ENCODE data around the gene RNF212. TPM values are rescaled to one million over a fixed set of nuclear protein-coding genes. Genes with fewer than 3 reads are reported as not detected.
A peak's percentile ranks its signal among the peaks of the same experiment; 100 is the strongest.

Gene RNF212, protein sequence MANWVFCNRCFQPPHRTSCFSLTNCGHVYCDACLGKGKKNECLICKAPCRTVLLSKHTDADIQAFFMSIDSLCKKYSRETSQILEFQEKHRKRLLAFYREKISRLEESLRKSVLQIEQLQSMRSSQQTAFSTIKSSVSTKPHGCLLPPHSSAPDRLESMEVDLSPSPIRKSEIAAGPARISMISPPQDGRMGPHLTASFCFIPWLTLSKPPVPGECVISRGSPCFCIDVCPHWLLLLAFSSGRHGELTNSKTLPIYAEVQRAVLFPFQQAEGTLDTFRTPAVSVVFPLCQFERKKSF
- 3.0 and 3.6 TPM in 2 replicates for polyA plus RNA-seq (2011; rRNA removed)
- 2.5 and 2.6 TPM in 2 replicates for polyA plus RNA-seq (2012; cell fraction: cytosol; rRNA removed)
- 4.2 and 5.3 TPM in 2 replicates for polyA plus RNA-seq (2012; cell fraction: nucleus; rRNA removed)
- 2.1 to 3.9 TPM (median 3.0 TPM) in 3 replicates for polyA plus RNA-seq (2017; fragmentation: RNase III; extraction: RNeasy Plus Mini Kit Qiagen cat#74134 plus additional on column Dnase treatment)
- 0.79 and 3.1 TPM in 2 replicates for polyA minus RNA-seq (2011; rRNA and poly(A)+ RNA removed)

DNA sequence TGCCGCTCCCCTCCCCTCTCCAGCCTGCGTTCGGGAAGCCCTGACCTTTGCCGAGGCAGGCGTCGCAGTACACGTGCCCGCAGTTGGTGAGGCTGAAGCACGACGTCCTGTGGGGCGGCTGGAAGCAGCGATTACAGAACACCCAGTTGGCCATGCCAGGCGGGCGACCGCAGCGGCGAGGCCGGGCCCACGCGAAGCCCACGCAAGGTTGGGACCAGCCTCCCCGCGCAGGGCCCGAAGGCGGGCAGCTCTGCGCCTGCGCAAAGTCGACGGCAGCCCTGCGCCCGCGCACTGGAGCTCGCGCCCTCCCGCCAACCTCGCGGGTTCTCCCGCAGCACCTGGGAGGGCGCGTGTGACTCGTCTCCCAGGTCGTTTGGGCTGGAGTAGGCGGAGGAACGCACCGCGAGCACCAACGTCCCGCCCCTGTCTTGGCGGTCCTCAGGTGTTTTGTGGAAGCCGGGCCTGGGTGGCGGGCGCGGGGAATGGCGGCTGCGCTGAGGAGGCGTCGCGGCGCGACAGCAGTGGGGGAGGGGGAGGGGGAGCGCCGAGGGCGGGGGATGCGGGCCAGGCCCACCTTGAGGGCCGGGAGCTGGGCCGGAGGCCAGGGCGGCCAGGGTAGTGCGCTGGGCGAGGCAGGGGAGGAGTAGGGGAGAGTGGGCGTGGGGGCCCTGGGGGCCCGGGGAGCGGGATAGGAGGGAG lies at the start of gene RNF212:
RNF212 (minus strand) TSS at position 254 of the 699 bp plus-strand sequence; CDS start at position 154, 100 bp downstream.
- FAIRE-seq (no peak), DNase-seq (ENCODE audit: low read depth in 1 of 2, low spot score in 1 of 2) (peak; percentile 18 to 49), ATAC-seq (peak; percentile 63 to 68; a peak in 5 of 6 replicates)
- Histone ChIP-seq H3K4me3 (peak within 1 kb of the TSS; percentile 48), H3K27ac (peak within 1 kb of the TSS; percentile 54 to 78), H3K4me1 (peaks cover 20% of the 10 kb centered on the region), H3K4me2 (peak within 1 kb of the TSS; percentile 79), H3K9me3 (no peaks in the 10 kb centered on the region)
- 3% methylated on average over 13 of the region's 72 CpGs for WGBS (ENCODE audit: missing lambda C conversion rate)
- CTCF ChIA-PET: interaction anchor here (0.9 to 1.5 kb wide), 2 partner anchors 16 to 81 kb away, joined by 3 to 4 read pairs; no protein-coding TSS in a partner anchor
- TF ChIP-seq, protein P1, sequence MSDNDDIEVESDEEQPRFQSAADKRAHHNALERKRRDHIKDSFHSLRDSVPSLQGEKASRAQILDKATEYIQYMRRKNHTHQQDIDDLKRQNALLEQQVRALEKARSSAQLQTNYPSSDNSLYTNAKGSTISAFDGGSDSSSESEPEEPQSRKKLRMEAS (IDR thresholded peaks at IDR 0.05): peak; percentile 98
- TF ChIP-seq POLR2A (IDR thresholded peaks at IDR 0.05; ENCODE audit: low read length): peak; percentile 33
- peak; percentile 68 for TF ChIP-seq HOXB5 (CRISPR knock-in tag; IDR thresholded peaks at IDR 0.05)
- TF ChIP-seq RNF2 (IDR thresholded peaks at IDR 0.05; ENCODE audit: borderline replicate concordance, low read depth): peak; percentile 47; the same call in 1 of the 2 replicates
- no peak for TF ChIP-seq GATA3 (IDR thresholded peaks at IDR 0.05; ENCODE audit: borderline replicate concordance)
- 0 out of 2 replicates have a peak, but pooled peaks have one; percentile 38 for TF ChIP-seq ZSCAN20 (CRISPR knock-in tag; IDR thresholded peaks at IDR 0.05)
- no peak for TF ChIP-seq SREBF2 (IDR thresholded peaks at IDR 0.05)
- TF ChIP-seq EHF (CRISPR knock-in tag; IDR thresholded peaks at IDR 0.05): peak; percentile 62; the same call in 1 of the 2 replicates
- TF ChIP-seq, protein P2, sequence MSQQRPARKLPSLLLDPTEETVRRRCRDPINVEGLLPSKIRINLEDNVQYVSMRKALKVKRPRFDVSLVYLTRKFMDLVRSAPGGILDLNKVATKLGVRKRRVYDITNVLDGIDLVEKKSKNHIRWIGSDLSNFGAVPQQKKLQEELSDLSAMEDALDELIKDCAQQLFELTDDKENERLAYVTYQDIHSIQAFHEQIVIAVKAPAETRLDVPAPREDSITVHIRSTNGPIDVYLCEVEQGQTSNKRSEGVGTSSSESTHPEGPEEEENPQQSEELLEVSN (IDR thresholded peaks at IDR 0.05; ENCODE audit: borderline replicate concordance, low read depth): peak; percentile 98
- peak; percentile 74; the same call in 1 of the 2 replicates for TF ChIP-seq HOXB13 (CRISPR knock-in tag; IDR thresholded peaks at IDR 0.05; ENCODE audit: low read depth)
- TF ChIP-seq HEYL (CRISPR knock-in tag; IDR thresholded peaks at IDR 0.05): 0 out of 2 replicates have a peak, but pooled peaks have one; percentile 59
- POLR2A ChIA-PET: interaction anchor here (0.7 kb wide), 1 partner anchor 39 kb away, joined by 5 read pairs; no protein-coding TSS in a partner anchor

DNA sequence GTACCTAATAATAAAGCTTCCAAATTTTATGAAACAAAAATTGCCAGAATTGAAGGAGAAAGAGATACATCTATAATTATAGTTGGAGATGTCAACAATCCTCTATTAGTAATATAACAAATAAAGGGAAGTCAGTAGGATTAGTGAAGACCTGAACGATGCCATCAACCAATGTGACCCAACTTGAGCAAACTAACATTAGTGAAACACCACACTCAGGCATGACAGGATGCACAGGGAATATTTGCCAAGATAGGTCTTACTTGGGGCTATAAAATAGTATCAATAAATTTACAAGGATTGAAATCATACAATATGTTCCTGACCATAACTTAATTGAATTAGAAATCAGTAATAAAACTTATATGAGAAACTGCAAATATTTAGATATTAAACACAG lies 47.0 kb upstream of the RNF212 start:
- no peak overlapping the region for H3K4me2 ChIP-seq
- H3K9me3 ChIP-seq: no peaks in the 10 kb centered on the region
- WGBS (ENCODE audit: missing lambda C conversion rate): 56% methylated on average over 1 of the region's 1 CpG
- H3K4me3 ChIP-seq: no peak overlapping the region
- H3K27ac ChIP-seq: no peak overlapping the region
- POLR2A ChIA-PET: no interaction called here
- CTCF ChIA-PET: interaction anchor here (0.6 kb wide), 1 partner anchor 86 kb away, joined by 3 read pairs; no protein-coding TSS in a partner anchor
- no peak for DNase-seq (ENCODE audit: low read depth in 1 of 2, low spot score in 1 of 2)
- FAIRE-seq: no peak
- H3K4me1 ChIP-seq: no peaks in the 10 kb centered on the region
- ATAC-seq: no peak
- no peak for TF ChIP-seq SMC3 (IDR thresholded peaks at IDR 0.05)
- TF ChIP-seq NFE2L2 (conservative IDR thresholded peaks at IDR 0.05; ENCODE audit: low read length): no peak
- TF ChIP-seq FOSL2 (IDR thresholded peaks at IDR 0.05): no peak
- TF ChIP-seq FOSL2 (CRISPR knock-in tag; IDR thresholded peaks at IDR 0.05): no peak
- no peak for TF ChIP-seq EHMT2 (IDR thresholded peaks at IDR 0.05; ENCODE audit: low read depth)
- no peak for TF ChIP-seq FOXS1 (CRISPR knock-in tag; IDR thresholded peaks at IDR 0.05)
- TF ChIP-seq, protein P2 (IDR thresholded peaks at IDR 0.05; ENCODE audit: borderline replicate concordance, low read depth): no peak
- TF ChIP-seq POLR2AphosphoS2 (conservative IDR thresholded peaks at IDR 0.05; ENCODE audit: low read length): no peak
- TF ChIP-seq MAFK (IDR thresholded peaks at IDR 0.05; ENCODE audit: partially characterized antibody): no peak
- no peak for TF ChIP-seq CHD4 (IDR thresholded peaks at IDR 0.05; ENCODE audit: borderline replicate concordance)
- TF ChIP-seq, protein P3, sequence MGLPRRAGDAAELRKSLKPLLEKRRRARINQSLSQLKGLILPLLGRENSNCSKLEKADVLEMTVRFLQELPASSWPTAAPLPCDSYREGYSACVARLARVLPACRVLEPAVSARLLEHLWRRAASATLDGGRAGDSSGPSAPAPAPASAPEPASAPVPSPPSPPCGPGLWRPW (IDR thresholded peaks at IDR 0.05): no peak
- TF ChIP-seq TP53 (CRISPR knock-in tag; IDR thresholded peaks at IDR 0.05): no peak
- TF ChIP-seq CBX2 (IDR thresholded peaks at IDR 0.05; ENCODE audit: borderline replicate concordance, low read depth): no peak
- no peak for TF ChIP-seq RARB (CRISPR knock-in tag; IDR thresholded peaks at IDR 0.05)
- TF ChIP-seq ZFP36 (IDR thresholded peaks at IDR 0.05; ENCODE audit: borderline replicate concordance, partially characterized antibody): no peak
- no peak for TF ChIP-seq HOXB13 (CRISPR knock-in tag; IDR thresholded peaks at IDR 0.05; ENCODE audit: low read depth)
- TF ChIP-seq, protein P4, sequence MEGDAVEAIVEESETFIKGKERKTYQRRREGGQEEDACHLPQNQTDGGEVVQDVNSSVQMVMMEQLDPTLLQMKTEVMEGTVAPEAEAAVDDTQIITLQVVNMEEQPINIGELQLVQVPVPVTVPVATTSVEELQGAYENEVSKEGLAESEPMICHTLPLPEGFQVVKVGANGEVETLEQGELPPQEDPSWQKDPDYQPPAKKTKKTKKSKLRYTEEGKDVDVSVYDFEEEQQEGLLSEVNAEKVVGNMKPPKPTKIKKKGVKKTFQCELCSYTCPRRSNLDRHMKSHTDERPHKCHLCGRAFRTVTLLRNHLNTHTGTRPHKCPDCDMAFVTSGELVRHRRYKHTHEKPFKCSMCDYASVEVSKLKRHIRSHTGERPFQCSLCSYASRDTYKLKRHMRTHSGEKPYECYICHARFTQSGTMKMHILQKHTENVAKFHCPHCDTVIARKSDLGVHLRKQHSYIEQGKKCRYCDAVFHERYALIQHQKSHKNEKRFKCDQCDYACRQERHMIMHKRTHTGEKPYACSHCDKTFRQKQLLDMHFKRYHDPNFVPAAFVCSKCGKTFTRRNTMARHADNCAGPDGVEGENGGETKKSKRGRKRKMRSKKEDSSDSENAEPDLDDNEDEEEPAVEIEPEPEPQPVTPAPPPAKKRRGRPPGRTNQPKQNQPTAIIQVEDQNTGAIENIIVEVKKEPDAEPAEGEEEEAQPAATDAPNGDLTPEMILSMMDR (IDR thresholded peaks at IDR 0.05): no peak
- TF ChIP-seq, protein P5, sequence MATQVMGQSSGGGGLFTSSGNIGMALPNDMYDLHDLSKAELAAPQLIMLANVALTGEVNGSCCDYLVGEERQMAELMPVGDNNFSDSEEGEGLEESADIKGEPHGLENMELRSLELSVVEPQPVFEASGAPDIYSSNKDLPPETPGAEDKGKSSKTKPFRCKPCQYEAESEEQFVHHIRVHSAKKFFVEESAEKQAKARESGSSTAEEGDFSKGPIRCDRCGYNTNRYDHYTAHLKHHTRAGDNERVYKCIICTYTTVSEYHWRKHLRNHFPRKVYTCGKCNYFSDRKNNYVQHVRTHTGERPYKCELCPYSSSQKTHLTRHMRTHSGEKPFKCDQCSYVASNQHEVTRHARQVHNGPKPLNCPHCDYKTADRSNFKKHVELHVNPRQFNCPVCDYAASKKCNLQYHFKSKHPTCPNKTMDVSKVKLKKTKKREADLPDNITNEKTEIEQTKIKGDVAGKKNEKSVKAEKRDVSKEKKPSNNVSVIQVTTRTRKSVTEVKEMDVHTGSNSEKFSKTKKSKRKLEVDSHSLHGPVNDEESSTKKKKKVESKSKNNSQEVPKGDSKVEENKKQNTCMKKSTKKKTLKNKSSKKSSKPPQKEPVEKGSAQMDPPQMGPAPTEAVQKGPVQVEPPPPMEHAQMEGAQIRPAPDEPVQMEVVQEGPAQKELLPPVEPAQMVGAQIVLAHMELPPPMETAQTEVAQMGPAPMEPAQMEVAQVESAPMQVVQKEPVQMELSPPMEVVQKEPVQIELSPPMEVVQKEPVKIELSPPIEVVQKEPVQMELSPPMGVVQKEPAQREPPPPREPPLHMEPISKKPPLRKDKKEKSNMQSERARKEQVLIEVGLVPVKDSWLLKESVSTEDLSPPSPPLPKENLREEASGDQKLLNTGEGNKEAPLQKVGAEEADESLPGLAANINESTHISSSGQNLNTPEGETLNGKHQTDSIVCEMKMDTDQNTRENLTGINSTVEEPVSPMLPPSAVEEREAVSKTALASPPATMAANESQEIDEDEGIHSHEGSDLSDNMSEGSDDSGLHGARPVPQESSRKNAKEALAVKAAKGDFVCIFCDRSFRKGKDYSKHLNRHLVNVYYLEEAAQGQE (IDR thresholded peaks at IDR 0.05): no peak
- TF ChIP-seq CHD2 (IDR thresholded peaks at IDR 0.05; ENCODE audit: low read length, partially characterized antibody): no peak
